Activated CD4-positive, alpha-beta T cell treated with anti-CD3 and anti-CD28 coated beads for 36 hours (primary cell): ENCODE measurements around the gene ARL9. TPM values are rescaled to one million over a fixed set of nuclear protein-coding genes. Genes with fewer than 3 reads are reported as not detected.

Experiments
- ATAC-seq: fragments of 200-7000 bp; cut with Tn5 transposase; one replicate; pipeline ENCODE4 v1.10.0; 2021; ENCODE audit warnings: mild to moderate bottlenecking, moderate library complexity
- CTCF ChIA-PET: fragments of 350-600 bp; sonication (Branson Sonifier 250); formaldehyde crosslinking; loops from one replicate; lab custom pipeline; 2021; ENCODE audit warnings: antibody characterized with exemption; lab: Charles Lee
- POLR2A ChIA-PET: fragments of 350-600 bp; sonication (Branson Sonifier 250); formaldehyde crosslinking; loops from one replicate; lab custom pipeline; 2021; ENCODE audit warnings: antibody characterized with exemption, inconsistent platforms; lab: Charles Lee
- DNase-seq: peaks from one replicate; pipeline ENCODE4 v3.0.0-alpha.2; 2020
- H3K27ac Mint-ChIP-seq: one replicate; pipeline ENCODE4 v1.8.0; 2021; ENCODE audit warnings: mixed read lengths
- H3K27me3 Mint-ChIP-seq: one replicate; pipeline ENCODE4 v1.8.0; 2021; ENCODE audit warnings: mixed read lengths
- H3K36me3 Mint-ChIP-seq: one replicate; pipeline ENCODE4 v1.8.0; 2021; ENCODE audit warnings: low read depth, mixed read lengths
- H3K4me1 Mint-ChIP-seq: one replicate; pipeline ENCODE4 v1.8.0; 2021; ENCODE audit warnings: mixed read lengths
- H3K4me3 Mint-ChIP-seq: one replicate; pipeline ENCODE4 v1.8.0; 2021; ENCODE audit warnings: mild to moderate bottlenecking, moderate library complexity, mixed read lengths
- H3K9me3 Mint-ChIP-seq: one replicate; pipeline ENCODE4 v1.8.0; 2021; ENCODE audit warnings: low read depth, mixed read lengths
- intact Hi-C, 2 experiments: fragments of 100-400 bp; cut with DNase I in 1 of 2; cut with micrococcal nuclease in 1 of 2; formaldehyde crosslinking; loops; one replicate each; pipeline versions ENCODE4 v1.14.2 to v1.15.1; 2022 to 2024; cut with DNase I, micrococcal nuclease
- total RNA-seq, 2 experiments: library from RNA; stranded (reverse); gene quantifications; one replicate each; pipeline ENCODE4 v1.2.3, GENCODE V29; 2021

ARL9 gene
- total RNA-seq, 2 experiments from 2014 or later = 0.25 to 0.37 TPM

GRCh38 chr4:56531149-56531770, 25.7 kb downstream of the ARL9 start:
- CTCF ChIA-PET = interaction anchor here (0.7 to 2.7 kb wide), 2 partner anchors 13 to 65 kb away, joined by 4 to 12 read pairs; no protein-coding TSS in a partner anchor
- intact Hi-C loops = loop anchor here (2.0 to 5.0 kb wide), 4 partner anchors 64 to 679 kb away; partner anchors contain the start of genes EXOC1 (in 1 of the 2), PPAT (in 1 of the 2), REST (in 1 of the 2) and SRP72 (in 1 of the 2)

GRCh38 chr4:56531823-56532222, 26.2 kb downstream of the ARL9 start:
- intact Hi-C loops = loop anchor here (2.0 to 5.0 kb wide), 4 partner anchors 65 to 680 kb away; partner anchors contain the start of genes EXOC1 (in 1 of the 2), PPAT (in 1 of the 2), REST (in 1 of the 2) and SRP72 (in 1 of the 2)
- Mint-ChIP-seq H3K4me1 (peaks cover 3% of the 10 kb centered on the region), H3K4me3 (no peak overlapping the region), H3K9me3 (no peaks in the 10 kb centered on the region), H3K27me3 (peaks cover 7% of the 10 kb centered on the region), H3K36me3 (no peaks in the 10 kb centered on the region), H3K27ac (no peak overlapping the region)
- DNase-seq (no peak), ATAC-seq (no peak)
- ChIA-PET POLR2A (no interaction called here), CTCF (interaction anchor here (0.7 to 2.7 kb wide), 2 partner anchors 12 to 17 kb away, joined by 3 to 12 read pairs; no protein-coding TSS in a partner anchor)

More at GRCh38 chr4:56531149-56531770, 25.7 kb downstream of the ARL9 start:
- no peak for DNase-seq
- ATAC-seq = no peak
- Mint-ChIP-seq H3K9me3 (no peaks in the 10 kb centered on the region), H3K4me3 (no peak overlapping the region), H3K27ac (no peak overlapping the region), H3K27me3 (peaks cover 5% of the 10 kb centered on the region), H3K36me3 (no peaks in the 10 kb centered on the region), H3K4me1 (peaks cover 3% of the 10 kb centered on the region)
- POLR2A ChIA-PET = interaction anchor here (0.5 to 1.0 kb wide), 3 partner anchors 24 to 583 kb away, joined by 3 to 4 read pairs (median 3); no protein-coding TSS in a partner anchor

GRCh38 chr4:56532239-56532638, 26.6 kb downstream of the ARL9 start:
- H3K27ac Mint-ChIP-seq = no peak overlapping the region
- POLR2A ChIA-PET = no interaction called here
- ATAC-seq (no peak), DNase-seq (no peak)
- no peak overlapping the region for H3K4me3 Mint-ChIP-seq
- H3K27me3 Mint-ChIP-seq = peaks cover 8% of the 10 kb centered on the region
- no peaks in the 10 kb centered on the region for H3K36me3 Mint-ChIP-seq
- intact Hi-C loops = loop anchor here in 1 of 2 experiments (5.0 kb wide), 1 partner anchor 680 kb away; the partner anchor contains the start of gene EXOC1
- no peaks in the 10 kb centered on the region for H3K9me3 Mint-ChIP-seq
- CTCF ChIA-PET = interaction anchor here (0.7 to 2.7 kb wide), 2 partner anchors 12 to 17 kb away, joined by 3 to 12 read pairs; no protein-coding TSS in a partner anchor
- peaks cover 3% of the 10 kb centered on the region for H3K4me1 Mint-ChIP-seq

GRCh38 chr4:56535915-56536314, 30.3 kb downstream of the ARL9 start:
- ATAC-seq (no peak), DNase-seq (no peak)
- Mint-ChIP-seq H3K36me3 (no peaks in the 10 kb centered on the region), H3K4me3 (no peak overlapping the region), H3K4me1 (no peaks in the 10 kb centered on the region), H3K27ac (no peak overlapping the region), H3K27me3 (peaks cover 12% of the 10 kb centered on the region), H3K9me3 (no peaks in the 10 kb centered on the region)
- intact Hi-C loops = no loop called here
- ChIA-PET POLR2A (no interaction called here), CTCF (interaction anchor here (0.6 to 0.7 kb wide), 2 partner anchors 21 to 40 kb away, joined by 3 read pairs; no protein-coding TSS in a partner anchor)

GRCh38 chr4:56537147-56537546, 31.6 kb downstream of the ARL9 start:
- ATAC-seq (no peak), DNase-seq (no peak)
- Mint-ChIP-seq H3K4me1 (no peaks in the 10 kb centered on the region), H3K27me3 (peaks cover 14% of the 10 kb centered on the region), H3K36me3 (no peaks in the 10 kb centered on the region), H3K4me3 (no peak overlapping the region), H3K27ac (no peak overlapping the region), H3K9me3 (no peaks in the 10 kb centered on the region)
- intact Hi-C loops = no loop called here
- POLR2A ChIA-PET = no interaction called here
- CTCF ChIA-PET = interaction anchor here (1.0 kb wide), 1 partner anchor 112 kb away, joined by 4 read pairs; no protein-coding TSS in a partner anchor

GRCh38 chr4:56540826-56541225, 35.2 kb downstream of the ARL9 start:
- Mint-ChIP-seq H3K27ac (no peak overlapping the region), H3K4me1 (peaks cover 12% of the 10 kb centered on the region), H3K27me3 (peaks cover 12% of the 10 kb centered on the region), H3K36me3 (no peaks in the 10 kb centered on the region), H3K4me3 (no peak overlapping the region), H3K9me3 (no peaks in the 10 kb centered on the region)
- ATAC-seq (no peak), DNase-seq (no peak)
- CTCF ChIA-PET = interaction anchor here (1.0 kb wide), 1 partner anchor 296 kb away, joined by 4 read pairs; no protein-coding TSS in a partner anchor
- intact Hi-C loops = loop anchor here in 1 of 2 experiments (10.0 kb wide), 1 partner anchor 294 kb away; no protein-coding TSS in a partner anchor
- POLR2A ChIA-PET = no interaction called here

GRCh38 chr4:56544573-56545131, 39.1 kb downstream of the ARL9 start:
- ATAC-seq (peak; percentile 100), DNase-seq (peak; percentile 92)
- H3K27ac Mint-ChIP-seq = no peak overlapping the region
- intact Hi-C loops = loop anchor here (1.0 to 10.0 kb wide), 8 partner anchors 14 to 596 kb away; partner anchors contain the start of genes ARL9 (in 1 of the 2), CEP135 (in 1 of the 2) and SRP72 (in 1 of the 2)
- CTCF ChIA-PET = interaction anchor here (0.6 to 2.5 kb wide), 14 partner anchors 10 to 291 kb away, joined by 3 to 12 read pairs (median 4); a partner anchor contains a TSS
- no peaks in the 10 kb centered on the region for H3K9me3 Mint-ChIP-seq
- H3K4me3 Mint-ChIP-seq = peak overlapping the region; percentile 54
- POLR2A ChIA-PET = no interaction called here
- no peaks in the 10 kb centered on the region for H3K36me3 Mint-ChIP-seq
- peaks cover 16% of the 10 kb centered on the region for H3K4me1 Mint-ChIP-seq
- peaks cover 3% of the 10 kb centered on the region for H3K27me3 Mint-ChIP-seq

GRCh38 chr4:56550642-56551041, 45.1 kb downstream of the ARL9 start:
- intact Hi-C loops = no loop called here
- Mint-ChIP-seq H3K4me3 (no peak overlapping the region), H3K9me3 (no peaks in the 10 kb centered on the region), H3K36me3 (no peaks in the 10 kb centered on the region), H3K4me1 (peaks cover 4% of the 10 kb centered on the region), H3K27ac (no peak overlapping the region), H3K27me3 (no peaks in the 10 kb centered on the region)
- DNase-seq (no peak), ATAC-seq (no peak)
- ChIA-PET POLR2A (no interaction called here), CTCF (interaction anchor here (1.3 kb wide), 1 partner anchor 286 kb away, joined by 5 read pairs; no protein-coding TSS in a partner anchor)

GRCh38 chr4:56551516-56551915, 45.9 kb downstream of the ARL9 start:
- intact Hi-C loops = no loop called here
- no peaks in the 10 kb centered on the region for H3K27me3 Mint-ChIP-seq
- no peak overlapping the region for H3K4me3 Mint-ChIP-seq
- H3K4me1 Mint-ChIP-seq = peaks cover 4% of the 10 kb centered on the region
- no peaks in the 10 kb centered on the region for H3K36me3 Mint-ChIP-seq
- no peaks in the 10 kb centered on the region for H3K9me3 Mint-ChIP-seq
- H3K27ac Mint-ChIP-seq = no peak overlapping the region
- no peak for DNase-seq
- POLR2A ChIA-PET = no interaction called here
- CTCF ChIA-PET = no interaction called here
- no peak for ATAC-seq

- H3K27me3 Mint-ChIP-seq = no peaks in the 10 kb centered on the region
- intact Hi-C loops = no loop called here
- H3K4me3 Mint-ChIP-seq = no peak overlapping the region
Observed at GRCh38 chr4:56552273-56552672, 46.7 kb downstream of the ARL9 start.

GRCh38 chr4:56570041-56570440, 64.5 kb downstream of the ARL9 start:
- CTCF ChIA-PET = interaction anchor here (1.1 to 1.6 kb wide), 2 partner anchors 12 to 226 kb away, joined by 4 to 5 read pairs; no protein-coding TSS in a partner anchor
- no peaks in the 10 kb centered on the region for H3K27me3 Mint-ChIP-seq
- H3K36me3 Mint-ChIP-seq = no peaks in the 10 kb centered on the region
- H3K4me3 Mint-ChIP-seq = no peak overlapping the region
- H3K27ac Mint-ChIP-seq = no peak overlapping the region
- no peaks in the 10 kb centered on the region for H3K9me3 Mint-ChIP-seq
- intact Hi-C loops = no loop called here
- H3K4me1 Mint-ChIP-seq = no peaks in the 10 kb centered on the region
- ATAC-seq = no peak
- no peak for DNase-seq
- POLR2A ChIA-PET = no interaction called here

More at GRCh38 chr4:56552273-56552672, 46.7 kb downstream of the ARL9 start:
- no peak overlapping the region for H3K27ac Mint-ChIP-seq
- POLR2A ChIA-PET = no interaction called here
- H3K9me3 Mint-ChIP-seq = no peaks in the 10 kb centered on the region
- ATAC-seq = no peak
- peaks cover 4% of the 10 kb centered on the region for H3K4me1 Mint-ChIP-seq
- no peaks in the 10 kb centered on the region for H3K36me3 Mint-ChIP-seq
- CTCF ChIA-PET = interaction anchor here (0.6 to 1.0 kb wide), 2 partner anchors 13 to 75 kb away, joined by 3 to 4 read pairs; no protein-coding TSS in a partner anchor
- no peak for DNase-seq
